NCI-H526 (cell line): ENCODE results near the gene ATP2B3.

Experiments
- DNase-seq, 2 experiments: peaks; one replicate each; lab custom pipeline; 2025; lab: John Stamatoyannopoulos, UW

Gene ATP2B3

GRCh38 chrX:153620576-153620975, 103.1 kb downstream of the ATP2B3 start:
- no peak for DNase-seq

- DNase-seq = no peak
These were observed 104.6 kb downstream of the ATP2B3 start for GRCh38 chrX:153621949-153622598.

DNA sequence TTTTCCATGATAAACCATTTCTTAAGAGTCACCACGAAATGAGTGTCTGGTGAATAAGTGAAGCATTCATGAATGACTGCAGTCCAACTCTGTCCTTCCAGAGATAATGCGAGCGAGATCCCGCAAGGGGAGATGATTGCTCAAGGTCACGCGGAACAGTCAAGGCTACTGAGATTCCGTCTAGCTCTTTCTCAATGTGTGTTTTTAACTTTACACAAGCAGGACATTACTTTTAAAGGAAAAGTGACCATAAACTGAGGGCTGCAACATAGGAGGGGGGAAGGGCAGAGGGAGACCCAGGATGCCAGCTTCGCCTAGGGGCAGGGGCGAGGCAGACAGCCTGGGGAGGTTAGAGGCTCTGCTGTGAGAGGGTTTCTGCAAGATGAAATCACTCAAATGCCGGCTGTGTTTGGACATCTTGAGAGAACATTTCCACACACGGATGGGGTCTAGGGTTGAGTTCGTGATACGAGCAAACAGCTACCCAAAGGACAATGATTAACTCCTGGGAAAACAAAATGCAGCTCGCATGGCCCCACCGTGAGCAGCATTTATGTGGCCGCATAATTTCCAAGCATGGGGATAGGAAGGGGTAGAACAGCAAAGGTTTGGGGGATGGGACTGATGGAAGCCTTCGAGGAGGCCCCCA, 105.3 kb downstream of the ATP2B3 start:
- DNase-seq = no peak

DNA sequence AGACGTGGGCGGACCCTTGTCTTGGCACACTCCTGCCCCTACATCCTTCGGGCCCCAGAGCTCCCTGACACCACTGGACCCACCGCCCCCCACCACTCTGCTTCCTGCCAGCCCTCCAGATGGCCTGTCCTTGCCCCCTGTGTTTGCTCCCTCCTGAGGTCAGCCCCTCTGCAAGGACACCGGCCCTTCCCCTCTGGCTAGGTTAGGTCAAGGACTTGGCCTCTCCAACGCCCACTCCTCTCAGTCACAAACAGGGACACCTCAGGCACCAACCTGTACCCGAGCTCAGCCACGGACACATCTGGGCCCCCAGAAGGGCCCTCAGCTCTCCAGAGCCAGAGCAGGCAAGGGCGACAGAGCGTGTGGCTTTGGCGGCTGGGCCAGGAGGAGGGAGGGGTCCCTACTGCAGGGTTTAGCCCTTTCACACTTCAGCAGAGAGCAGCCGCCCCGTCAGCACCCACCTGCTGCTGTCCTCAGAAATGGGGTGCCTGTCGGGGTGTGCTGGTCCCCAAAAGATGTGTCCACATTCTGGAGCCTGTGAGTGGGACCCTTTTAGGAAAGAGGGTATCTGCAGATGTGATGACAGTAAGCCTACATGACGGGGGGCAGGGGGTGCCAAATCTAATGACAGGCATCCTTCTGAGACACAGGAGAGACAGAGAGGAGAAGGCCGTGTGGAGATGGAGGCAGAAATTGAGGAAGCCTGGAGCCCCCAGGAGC, 106.0 kb downstream of the ATP2B3 start:
- DNase-seq = no peak

- DNase-seq = no peak
These were observed 107.0 kb downstream of the ATP2B3 start for GRCh38 chrX:153624196-153625091.

GRCh38 chrX:153625271-153626024, 108.0 kb downstream of the ATP2B3 start:
- no peak for DNase-seq

DNA sequence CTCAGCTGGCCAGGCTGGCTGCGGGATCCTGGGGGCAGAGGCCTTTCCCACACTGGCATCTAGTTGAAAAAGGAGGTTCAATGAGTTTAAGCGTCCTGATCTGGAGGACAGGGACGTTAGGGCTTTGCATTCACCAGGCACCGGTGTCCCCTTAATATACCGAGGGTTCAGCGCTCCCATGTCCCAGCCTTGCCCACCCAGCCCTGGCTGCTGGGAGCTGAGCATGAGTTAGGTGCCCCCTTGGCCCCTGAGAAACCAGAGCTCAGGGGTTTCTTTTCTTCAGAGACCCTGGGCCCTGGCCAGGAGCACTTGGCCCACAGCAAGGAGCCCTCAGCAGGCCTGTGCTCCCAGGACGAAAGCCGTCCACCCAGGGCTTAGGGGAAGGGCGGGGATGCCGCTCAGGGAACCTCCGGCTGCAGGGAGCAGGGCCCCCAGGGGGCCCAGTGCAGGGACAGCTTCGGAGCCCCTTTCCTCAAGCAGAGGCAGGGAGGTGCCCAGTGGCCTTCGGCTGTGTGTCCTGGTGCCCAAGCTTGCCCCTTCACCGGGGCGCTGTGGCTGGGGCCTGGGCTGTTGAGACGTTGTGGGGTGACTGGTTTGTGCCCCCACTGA, 108.7 kb downstream of the ATP2B3 start:
- no peak for DNase-seq

DNA sequence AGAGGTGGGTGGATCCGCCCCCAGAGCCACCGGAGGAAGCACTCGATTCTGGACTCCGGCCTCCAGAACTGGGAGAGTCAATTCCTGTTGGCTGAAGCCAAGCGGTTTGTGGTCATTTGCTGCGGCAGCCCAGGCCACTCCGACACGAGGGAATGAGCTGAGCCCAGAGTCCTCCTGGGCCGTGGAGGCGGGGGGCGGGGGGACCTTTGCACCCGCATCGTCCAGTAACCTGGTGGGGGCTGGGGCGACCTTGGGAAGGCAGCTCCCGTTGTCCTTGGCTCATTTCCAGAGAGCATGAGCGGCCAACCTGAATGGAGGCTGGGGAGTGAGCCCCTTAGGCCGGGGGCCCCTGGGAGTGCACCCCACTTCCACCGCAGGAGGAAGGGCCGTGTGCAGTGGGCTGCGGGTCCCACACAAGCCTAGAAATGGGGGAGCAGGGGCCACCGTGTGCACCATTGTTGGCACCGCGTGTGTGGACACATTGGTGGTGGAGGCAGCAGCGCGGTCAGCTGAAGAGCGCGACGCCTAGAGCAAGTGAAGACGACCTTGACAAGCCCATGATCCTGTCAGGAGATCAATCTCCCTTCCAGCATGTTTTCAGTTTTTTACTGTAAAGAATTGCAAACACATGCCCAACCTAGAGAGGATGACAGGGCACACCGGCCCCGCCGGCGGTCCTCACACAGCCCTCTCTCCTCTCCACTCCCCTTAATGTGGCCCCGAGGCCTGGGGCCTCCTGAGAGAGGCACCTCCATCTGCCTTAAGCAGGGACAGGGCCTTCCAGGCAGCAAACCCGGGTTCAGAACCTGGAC, 109.6 kb downstream of the ATP2B3 start:
- no peak for DNase-seq

GRCh38 chrX:153627675-153628111, 110.3 kb downstream of the ATP2B3 start:
- DNase-seq = no peak

DNA sequence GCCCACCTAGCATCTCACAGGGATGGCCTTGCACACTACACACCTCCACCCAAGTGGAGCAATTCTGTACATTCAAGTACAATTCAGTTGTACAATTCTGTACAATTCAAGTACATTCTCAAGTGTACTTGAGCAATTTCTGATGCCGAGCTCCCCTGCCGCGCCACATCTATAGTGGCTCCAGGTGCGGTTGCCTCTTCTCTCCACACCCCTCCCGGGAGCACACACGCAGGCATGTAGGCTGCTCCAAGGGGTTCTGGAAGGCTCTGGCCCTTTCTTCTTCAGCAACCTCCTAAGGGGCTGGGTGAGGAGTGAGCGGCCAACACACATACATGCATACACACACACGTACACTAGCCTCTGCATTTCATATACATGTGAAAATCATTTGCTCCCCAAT, 110.7 kb downstream of the ATP2B3 start:
- DNase-seq = no peak

- DNase-seq = no peak
These were observed 111.2 kb downstream of the ATP2B3 start for GRCh38 chrX:153628665-153629064.

- no peak for DNase-seq
These were observed 113.9 kb downstream of the ATP2B3 start for GRCh38 chrX:153631346-153631745.

- no peak for DNase-seq
These were observed 114.6 kb downstream of the ATP2B3 start for GRCh38 chrX:153631907-153632594.
